ENCODE data around the gene PTPRN.
"Not testable (repeated sequence)": the region's sequence is repeated elsewhere in the genome, so short reads cannot be mapped to it uniquely, and the experiment has no call there.

The PTPRN gene

GRCh38 chr2:219287580-219288265, 21.5 kb downstream of the PTPRN start:
- no peak for DNase-seq (ENCODE audit: low spot score)

GRCh38 chr2:219287116-219287440, 22.1 kb downstream of the PTPRN start:
- DNase-seq (ENCODE audit: low spot score): not testable (repeated sequence)

GRCh38 chr2:219286436-219287115, 22.6 kb downstream of the PTPRN start:
- DNase-seq (ENCODE audit: low spot score): no peak

- no peak for DNase-seq (ENCODE audit: low spot score)
Observed at GRCh38 chr2:219285894-219286425, 23.2 kb downstream of the PTPRN start.

GRCh38 chr2:219285373-219285735, 23.8 kb downstream of the PTPRN start:
- no peak for DNase-seq (ENCODE audit: low spot score)

- no peak for DNase-seq (ENCODE audit: low spot score)
Observed at GRCh38 chr2:219284501-219285372, 24.5 kb downstream of the PTPRN start.

GRCh38 chr2:219282943-219283581, 26.1 kb downstream of the PTPRN start:
- no peak for DNase-seq (ENCODE audit: low spot score)

GRCh38 chr2:219282375-219282774, 26.8 kb downstream of the PTPRN start:
- DNase-seq (ENCODE audit: low spot score): no peak

- DNase-seq (ENCODE audit: low spot score): no peak
Observed at GRCh38 chr2:219281588-219281987, 27.6 kb downstream of the PTPRN start.

- DNase-seq (ENCODE audit: low spot score): no peak
Observed at GRCh38 chr2:219280651-219281050, 28.6 kb downstream of the PTPRN start.

- no peak for DNase-seq (ENCODE audit: low spot score)
Observed at GRCh38 chr2:219279916-219280516, 29.2 kb downstream of the PTPRN start.

GRCh38 chr2:219279151-219279915, 29.9 kb downstream of the PTPRN start, which contains the start of gene DNAJB2:
Gene DNAJB2 (plus strand): TSS chr2:219279366. CDS start chr2:219279834, 468 bp downstream.
- peak; percentile 98 for DNase-seq (ENCODE audit: low spot score)

GRCh38 chr2:219278655-219279150, 30.5 kb downstream of the PTPRN start:
- no peak for DNase-seq (ENCODE audit: low spot score)

- DNase-seq (ENCODE audit: low spot score): peak; percentile 80
Observed at GRCh38 chr2:219277703-219278654, 31.2 kb downstream of the PTPRN start.

GRCh38 chr2:219274361-219274921, 34.8 kb downstream of the PTPRN start:
- no peak for DNase-seq (ENCODE audit: low spot score)

GRCh38 chr2:219273937-219274336, 35.3 kb downstream of the PTPRN start:
- no peak for DNase-seq (ENCODE audit: low spot score)

- no peak for DNase-seq (ENCODE audit: low spot score)
Observed at GRCh38 chr2:219272995-219273394, 36.2 kb downstream of the PTPRN start.

GRCh38 chr2:219272356-219272755, 36.8 kb downstream of the PTPRN start:
- DNase-seq (ENCODE audit: low spot score): no peak

GRCh38 chr2:219271021-219271420, 38.2 kb downstream of the PTPRN start:
- DNase-seq (ENCODE audit: low spot score): no peak
